ENCODE data around the gene FAM13A. TPM values are rescaled to one million over a fixed set of nuclear protein-coding genes. Genes with fewer than 3 reads are reported as not detected.

Gene FAM13A
- total and polyA plus RNA-seq, 2 donors (not counting 3 experiments of a cell fraction or from before 2014, with no cell fraction given): 3.3 to 10.5 TPM

DNA sequence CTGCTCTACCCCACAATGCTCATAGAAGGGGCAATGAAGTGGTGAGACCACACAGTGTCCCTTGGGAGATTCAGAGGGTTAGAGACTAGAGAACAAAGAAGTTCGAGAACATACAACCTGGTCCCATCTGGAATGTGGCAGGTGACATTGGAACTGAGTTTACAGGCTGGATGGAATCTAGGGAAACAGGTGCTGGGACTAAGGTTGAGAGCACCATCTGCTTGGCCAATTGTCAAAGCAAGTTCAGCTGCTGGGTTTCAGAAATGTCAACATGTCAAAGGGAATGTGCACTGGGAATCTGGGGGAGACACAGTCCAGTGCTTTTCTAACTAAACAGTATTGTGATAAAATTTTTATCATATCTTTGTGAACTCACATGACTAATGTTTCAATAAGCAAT is 15.9 kb upstream of the FAM13A start:
- dilution Hi-C loops (cut with MboI; ENCODE audit: extremely low pct_ligation_motif_present, low sequenced_read_pairs) (no loop called here), intact Hi-C loops (cut with micrococcal nuclease) (no loop called here)
- H4K20me1 ChIP-seq (replicated peaks; ENCODE audit: control insufficient read depth, extremely low read depth, insufficient read depth, low read length): no peaks in the 10 kb centered on the region
- DNase-seq (ENCODE audit: low read depth, low spot score): no peak
- no peak for FAIRE-seq
- no peaks in the 10 kb centered on the region for H3K9me3 ChIP-seq (replicated peaks; ENCODE audit: control insufficient read depth, insufficient read depth, low read length)
- no peaks in the 10 kb centered on the region for H3K79me2 ChIP-seq (ENCODE audit: control insufficient read depth, insufficient read depth, low read length)
- no peaks in the 10 kb centered on the region for H3K4me1 ChIP-seq (ENCODE audit: control insufficient read depth, extremely low read depth, insufficient read depth, low read length)
- no peaks in the 10 kb centered on the region for H3K9me1 ChIP-seq (replicated peaks; ENCODE audit: control insufficient read depth, extremely low read depth, insufficient read depth, low read length)
- H3K9ac ChIP-seq (replicated peaks; ENCODE audit: extremely low read depth, insufficient read depth, low read length): no peak overlapping the region
- no peak overlapping the region for H3K27ac ChIP-seq (ENCODE audit: insufficient read depth, low read depth, low read length)
- H3K4me2 ChIP-seq (ENCODE audit: insufficient read depth, low read length): no peak overlapping the region
- CTCF ChIA-PET: interaction anchor here (0.8 kb wide), 1 partner anchor 30 kb away, joined by 3 read pairs; no protein-coding TSS in a partner anchor
- no peak for TF ChIP-seq GATA2 (IDR thresholded peaks at IDR 0.05; ENCODE audit: insufficient read depth, insufficient read length, low read depth, low read length)
- TF ChIP-seq POLR2AphosphoS5 (IDR thresholded peaks at IDR 0.05; ENCODE audit: insufficient read depth, low read depth, low read length): no peak
- no peak for TF ChIP-seq MYC (IDR thresholded peaks at IDR 0.05; ENCODE audit: low read depth, low read length)
- TF ChIP-seq, protein P1, sequence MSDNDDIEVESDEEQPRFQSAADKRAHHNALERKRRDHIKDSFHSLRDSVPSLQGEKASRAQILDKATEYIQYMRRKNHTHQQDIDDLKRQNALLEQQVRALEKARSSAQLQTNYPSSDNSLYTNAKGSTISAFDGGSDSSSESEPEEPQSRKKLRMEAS (IDR thresholded peaks at IDR 0.05; ENCODE audit: insufficient read depth, insufficient read length): no peak
- no peak for TF ChIP-seq POLR2A (IDR thresholded peaks at IDR 0.05; ENCODE audit: low read depth, low read length)
- TF ChIP-seq FOS (IDR thresholded peaks at IDR 0.05; ENCODE audit: borderline replicate concordance, insufficient read depth, low read length): no peak
- TF ChIP-seq JUN (IDR thresholded peaks at IDR 0.05; ENCODE audit: borderline replicate concordance, insufficient read depth, insufficient read length, low read depth): no peak
- TF ChIP-seq EZH2 (IDR thresholded peaks at IDR 0.05; ENCODE audit: borderline replicate concordance, low read depth, low read length, severe bottlenecking): no peak
- TF ChIP-seq, protein P2, sequence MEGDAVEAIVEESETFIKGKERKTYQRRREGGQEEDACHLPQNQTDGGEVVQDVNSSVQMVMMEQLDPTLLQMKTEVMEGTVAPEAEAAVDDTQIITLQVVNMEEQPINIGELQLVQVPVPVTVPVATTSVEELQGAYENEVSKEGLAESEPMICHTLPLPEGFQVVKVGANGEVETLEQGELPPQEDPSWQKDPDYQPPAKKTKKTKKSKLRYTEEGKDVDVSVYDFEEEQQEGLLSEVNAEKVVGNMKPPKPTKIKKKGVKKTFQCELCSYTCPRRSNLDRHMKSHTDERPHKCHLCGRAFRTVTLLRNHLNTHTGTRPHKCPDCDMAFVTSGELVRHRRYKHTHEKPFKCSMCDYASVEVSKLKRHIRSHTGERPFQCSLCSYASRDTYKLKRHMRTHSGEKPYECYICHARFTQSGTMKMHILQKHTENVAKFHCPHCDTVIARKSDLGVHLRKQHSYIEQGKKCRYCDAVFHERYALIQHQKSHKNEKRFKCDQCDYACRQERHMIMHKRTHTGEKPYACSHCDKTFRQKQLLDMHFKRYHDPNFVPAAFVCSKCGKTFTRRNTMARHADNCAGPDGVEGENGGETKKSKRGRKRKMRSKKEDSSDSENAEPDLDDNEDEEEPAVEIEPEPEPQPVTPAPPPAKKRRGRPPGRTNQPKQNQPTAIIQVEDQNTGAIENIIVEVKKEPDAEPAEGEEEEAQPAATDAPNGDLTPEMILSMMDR (IDR thresholded peaks at IDR 0.05; ENCODE audit: extremely low read depth in 1 of 2, insufficient read depth in 1 of 2, low read depth in 1 of 2, low read length in 2 of 2): no peak
- no peaks in the 10 kb centered on the region for H3K36me3 ChIP-seq (ENCODE audit: control insufficient read depth in 2 of 2, extremely low read depth in 1 of 2, insufficient read depth in 2 of 2, low read length in 2 of 2)
- POLR2A ChIA-PET: no interaction called here
- H3K27me3 ChIP-seq (ENCODE audit: control insufficient read depth in 2 of 2, insufficient read depth in 2 of 2, low read length in 2 of 2): peaks cover 3 to 8% of the 10 kb centered on the region in 2 experiments
- no TSS peak for BruUV-seq (replicated peaks)
- no peak overlapping the region for H2AFZ ChIP-seq (ENCODE audit: low read depth, low read length)
- no peak overlapping the region for H3K4me3 ChIP-seq (replicated peaks in 1 of 3; ENCODE audit: insufficient read depth in 1 of 3, low read depth in 1 of 3, low read length in 3 of 3)
